T47D (cell line): ENCODE results near the gene MLLT6.

Experiments used
- DNase-seq, 2 experiments: peaks; one replicate each; pipeline versions ENCODE4 v3.0.0 to v3.0.0-alpha.2; 2011 to 2012; ENCODE audit warnings: low read depth in 1 of 2, low spot score in 1 of 2
- JUND ChIP-seq: IDR thresholded peaks from 2 replicates; pipeline ENCODE4 v1.6.1; 2012; ENCODE audit warnings: low read depth
- in situ Hi-C: cut with HindIII; loops from 2 replicates; pipeline ENCODE4 v1.10.0; 2016; ENCODE audit warnings: low sequenced_read_pairs, low pct_unique_long_range_greater_than_20kb

MLLT6 gene

DNA sequence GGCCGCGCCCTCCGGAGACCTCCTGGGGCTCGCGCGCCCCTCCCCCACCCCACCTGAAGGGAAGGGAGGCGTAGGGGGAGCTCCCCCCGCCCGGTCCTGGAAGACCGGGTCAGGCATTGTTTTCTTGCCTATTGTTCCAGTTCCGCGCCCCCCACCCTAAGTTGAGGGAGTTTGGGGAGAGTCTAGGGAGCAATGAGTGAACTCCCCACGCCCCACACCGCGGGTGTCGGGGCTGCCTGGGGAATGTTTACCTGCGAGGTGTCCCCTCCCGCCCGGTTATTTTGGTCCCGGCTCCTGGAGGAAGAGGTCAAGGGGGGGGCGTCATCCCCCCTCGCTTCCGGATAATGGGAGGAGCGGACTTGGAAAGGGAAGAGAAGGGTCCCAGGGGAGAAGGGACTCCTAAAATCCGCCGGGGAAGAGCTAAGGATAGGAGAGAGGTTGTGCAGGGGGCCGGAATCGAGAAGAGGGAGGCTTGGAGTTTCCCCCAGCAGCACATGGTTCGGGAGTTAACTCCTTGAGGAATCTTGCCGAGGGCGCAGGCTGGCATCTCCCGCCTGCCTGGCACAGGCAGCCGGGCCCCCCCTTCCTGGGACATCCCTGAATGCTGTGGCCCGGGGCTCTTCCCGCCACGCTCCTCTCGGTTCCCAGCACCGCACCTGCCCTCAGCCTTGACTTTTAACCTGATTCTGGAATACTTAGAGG is 881 bp downstream of the MLLT6 start:
- TF ChIP-seq JUND = no peak
- in situ Hi-C loops = no loop called here
- DNase-seq = peak; percentile 44 to 68

DNA sequence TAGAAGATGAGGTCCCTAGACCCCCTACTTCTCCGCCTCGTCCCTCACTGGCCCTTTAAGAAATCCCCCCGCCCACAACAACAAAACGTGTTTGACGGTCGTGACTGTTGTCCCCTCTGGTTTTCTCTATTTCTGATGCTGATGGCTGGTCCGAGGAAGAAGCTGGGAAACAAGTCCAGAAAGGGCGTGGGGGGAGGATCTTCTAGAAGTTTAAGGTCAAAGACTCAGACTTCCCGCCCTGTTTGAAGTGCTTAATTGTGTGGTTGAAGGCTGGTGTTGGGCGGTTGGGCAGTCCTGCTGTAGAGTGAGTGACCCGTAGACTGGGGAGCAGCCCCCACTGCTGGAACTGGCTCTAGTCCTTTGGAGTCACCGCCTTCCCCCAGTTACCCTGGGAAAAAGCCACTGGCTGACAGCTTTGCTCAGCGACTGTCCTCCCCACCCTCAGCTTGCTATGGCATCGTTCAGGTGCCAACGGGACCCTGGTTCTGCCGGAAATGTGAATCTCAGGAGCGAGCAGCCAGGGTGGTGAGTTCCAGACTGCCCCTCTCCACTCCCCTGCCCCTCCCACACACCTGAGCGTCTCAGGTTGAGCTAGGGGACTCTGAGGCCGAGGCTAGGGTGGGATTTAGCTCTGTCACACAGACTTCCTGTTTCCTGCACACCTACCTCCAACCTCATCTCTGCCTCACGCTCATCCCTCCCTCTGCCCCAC is 1.6 kb downstream of the MLLT6 start:
- TF ChIP-seq JUND = no peak
- DNase-seq = peak in 1 of 2 experiments; percentile 52
- in situ Hi-C loops = no loop called here

DNA sequence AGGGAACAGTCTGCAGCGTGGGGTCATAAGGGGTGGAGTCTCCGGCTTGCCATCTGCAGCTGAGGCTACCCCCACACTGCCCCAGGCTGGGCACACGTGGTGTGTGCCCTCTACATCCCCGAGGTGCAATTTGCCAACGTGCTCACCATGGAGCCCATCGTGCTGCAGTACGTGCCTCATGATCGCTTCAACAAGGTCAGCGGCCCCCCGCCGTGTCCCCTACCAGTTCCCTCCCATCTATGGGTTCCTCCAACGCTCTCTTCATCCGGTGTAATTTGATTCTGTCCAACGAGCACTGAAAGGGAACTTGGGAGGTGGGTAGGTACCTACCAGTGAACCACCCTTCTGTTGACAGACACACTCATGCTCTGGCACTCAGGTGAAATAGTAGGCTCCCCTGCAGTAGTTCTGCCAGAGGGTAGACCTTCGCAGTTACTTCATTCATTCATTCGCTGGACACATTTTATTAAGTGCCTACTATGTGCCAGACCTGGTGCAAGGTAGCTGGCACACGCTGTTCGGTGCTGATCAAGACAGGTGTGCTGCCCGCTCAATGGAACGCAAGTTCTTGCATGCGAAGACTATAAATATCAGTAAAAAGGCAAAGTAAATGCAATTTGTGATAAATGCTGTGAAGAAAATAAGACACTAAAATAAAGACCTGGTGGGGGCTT is 2.7 kb downstream of the MLLT6 start:
- DNase-seq = no peak
- no peak for TF ChIP-seq JUND
- in situ Hi-C loops = no loop called here

DNA sequence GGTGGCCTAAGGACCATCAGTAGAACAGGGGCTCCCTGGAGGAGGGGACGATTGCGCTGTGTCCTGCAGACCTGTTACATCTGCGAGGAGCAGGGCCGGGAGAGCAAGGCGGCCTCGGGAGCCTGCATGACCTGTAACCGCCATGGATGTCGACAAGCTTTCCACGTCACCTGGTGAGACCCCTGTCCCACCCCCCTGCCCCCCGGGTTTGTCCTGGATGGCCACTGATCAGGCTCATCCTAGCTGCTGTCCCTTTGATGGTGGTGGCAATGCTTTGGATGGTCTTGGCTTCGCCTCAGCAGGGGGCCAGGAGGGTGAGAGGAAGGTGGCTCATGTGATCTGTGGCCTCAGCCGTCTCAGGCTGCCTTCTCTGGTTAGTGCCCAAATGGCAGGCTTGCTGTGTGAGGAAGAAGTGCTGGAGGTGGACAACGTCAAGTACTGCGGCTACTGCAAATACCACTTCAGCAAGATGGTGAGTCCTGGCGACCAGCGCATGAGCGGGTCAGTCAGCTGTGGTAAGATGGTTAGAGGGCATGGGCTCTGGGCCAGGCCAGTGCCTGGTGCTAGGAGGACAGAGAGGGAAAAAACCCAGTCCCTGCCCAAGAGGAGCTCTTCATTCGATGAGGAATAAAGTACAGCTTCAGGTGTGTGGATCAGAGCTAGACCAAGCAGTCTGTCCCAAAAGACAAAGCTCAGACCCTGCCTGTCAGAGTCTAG is 4.2 kb downstream of the MLLT6 start:
- no peak for DNase-seq
- TF ChIP-seq JUND = no peak
- in situ Hi-C loops = no loop called here

DNA sequence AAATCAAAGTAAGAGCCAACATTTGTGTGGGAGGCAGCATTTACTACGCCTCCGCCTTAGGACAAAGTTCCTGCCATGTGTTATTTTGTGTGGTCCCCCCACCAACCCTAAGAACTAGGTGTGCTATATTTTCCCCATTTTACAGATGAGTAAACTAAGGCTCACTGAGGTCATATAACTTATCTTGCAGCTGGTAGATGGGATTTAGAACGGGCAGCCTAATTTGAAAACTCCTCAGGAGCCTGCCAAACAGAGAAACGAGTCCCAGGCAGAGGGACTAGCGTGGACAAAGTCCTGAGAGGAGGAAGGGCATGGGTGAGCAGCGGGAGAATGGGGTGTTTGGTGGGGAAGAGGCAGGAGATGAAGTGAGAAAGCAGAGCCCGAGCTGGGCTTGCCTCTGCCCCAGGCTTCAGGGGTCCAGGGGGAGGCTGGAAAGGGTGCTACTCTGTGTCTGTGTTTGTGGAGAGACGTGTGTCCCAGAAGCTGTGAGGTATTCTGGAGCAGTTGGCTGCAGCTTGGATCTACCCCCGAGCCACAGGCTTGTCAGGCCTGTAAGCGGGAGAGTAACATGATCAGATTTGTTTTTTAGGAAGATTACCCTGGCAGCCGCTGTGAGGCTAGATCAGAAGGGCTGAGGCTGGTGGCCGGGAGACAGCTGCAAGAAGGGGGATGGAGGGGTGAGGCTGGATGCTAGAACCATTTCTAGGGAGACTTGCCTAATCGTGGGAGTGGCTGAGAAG is 5.0 kb downstream of the MLLT6 start:
- in situ Hi-C loops = no loop called here
- no peak for TF ChIP-seq JUND
- DNase-seq = no peak

DNA sequence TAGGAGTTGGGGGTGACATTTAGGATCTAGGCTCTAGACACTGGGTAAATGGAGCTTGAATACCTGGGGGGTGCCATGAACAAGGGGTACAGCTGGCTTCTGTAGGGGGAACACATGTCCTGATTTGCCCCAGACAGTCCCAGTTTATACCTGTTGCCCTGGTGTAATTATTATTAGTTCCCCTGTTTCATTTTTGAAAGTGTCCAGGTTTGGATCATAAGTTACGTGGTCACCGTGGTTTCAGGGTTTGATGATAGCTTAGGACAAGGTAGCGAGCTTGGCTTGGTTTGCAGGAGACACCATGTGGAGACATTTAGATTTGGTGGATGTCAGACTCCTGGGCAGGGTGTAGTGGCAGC is 5.5 kb downstream of the MLLT6 start:
- in situ Hi-C loops = no loop called here
- TF ChIP-seq JUND = no peak
- DNase-seq = no peak

DNA sequence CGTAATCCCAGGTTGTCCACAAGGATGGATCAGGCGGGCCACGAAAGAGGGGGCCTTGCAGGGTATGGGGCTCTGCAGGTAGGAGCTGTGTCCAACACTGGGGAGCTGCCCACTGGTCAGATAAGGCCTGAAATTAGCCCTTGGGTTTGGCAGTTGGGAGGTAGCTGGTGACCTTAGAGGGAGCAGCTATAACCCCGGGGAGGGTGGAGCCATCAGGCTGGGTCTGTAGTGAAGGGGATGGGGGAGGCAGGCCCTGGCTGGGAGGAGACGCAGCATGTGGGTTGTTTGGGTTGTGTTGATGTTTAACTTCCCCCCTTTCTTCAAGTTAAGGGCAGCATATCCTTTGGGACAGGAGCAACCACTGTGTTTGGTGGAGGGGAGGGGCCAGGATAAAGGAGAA is 5.9 kb downstream of the MLLT6 start:
- in situ Hi-C loops = no loop called here
- DNase-seq = no peak
- TF ChIP-seq JUND = no peak

DNA sequence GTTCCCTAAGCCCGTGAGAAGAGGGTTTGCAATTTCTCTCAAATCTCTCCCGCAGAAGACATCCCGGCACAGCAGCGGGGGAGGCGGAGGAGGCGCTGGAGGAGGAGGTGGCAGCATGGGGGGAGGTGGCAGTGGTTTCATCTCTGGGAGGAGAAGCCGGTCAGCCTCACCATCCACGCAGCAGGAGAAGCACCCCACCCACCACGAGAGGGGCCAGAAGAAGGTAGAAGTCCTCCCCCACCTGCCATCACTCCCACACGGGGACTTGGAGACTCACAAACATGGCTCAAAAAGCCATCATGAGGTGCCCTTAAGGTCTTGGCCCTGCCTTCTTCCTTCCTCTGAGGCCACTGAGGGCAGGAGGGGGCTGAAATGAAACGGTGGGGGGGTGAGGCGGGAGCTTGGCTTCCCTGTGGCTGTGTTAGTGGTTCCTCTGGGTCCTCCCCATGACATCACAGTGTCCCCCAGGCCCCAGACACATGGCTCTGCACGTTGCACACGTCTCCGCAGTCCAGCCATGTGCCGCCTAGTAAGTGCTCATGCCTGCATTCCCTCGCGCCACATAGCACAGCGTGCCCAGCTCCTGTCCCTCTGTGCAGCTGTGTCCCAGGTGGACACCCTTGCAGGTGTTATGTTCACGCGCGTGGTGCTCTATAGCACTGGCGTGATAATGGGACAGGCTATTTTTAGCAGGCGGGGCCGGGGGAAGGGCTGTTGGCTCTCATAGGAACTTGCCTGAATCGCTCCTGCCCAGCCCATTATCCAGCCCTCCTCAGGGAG is 6.9 kb downstream of the MLLT6 start:
- in situ Hi-C loops = no loop called here
- no peak for DNase-seq
- no peak for TF ChIP-seq JUND

DNA sequence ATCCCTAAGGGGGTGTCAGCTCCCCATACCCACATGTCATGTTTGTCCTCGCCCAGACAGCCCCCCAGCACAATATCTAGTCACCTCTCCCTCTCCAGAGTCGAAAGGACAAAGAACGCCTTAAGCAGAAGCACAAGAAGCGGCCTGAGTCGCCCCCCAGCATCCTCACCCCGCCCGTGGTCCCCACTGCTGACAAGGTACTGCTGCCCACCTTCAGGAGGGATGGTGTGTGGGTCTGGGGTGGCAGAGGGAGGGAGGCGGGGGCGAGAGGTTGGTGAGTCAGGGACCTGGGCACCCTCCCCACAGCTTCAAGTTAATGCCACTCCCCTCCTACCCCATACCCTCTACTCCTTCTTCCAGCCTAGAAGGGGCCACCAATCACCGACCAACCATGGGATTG is 7.5 kb downstream of the MLLT6 start:
- no peak for TF ChIP-seq JUND

DNA sequence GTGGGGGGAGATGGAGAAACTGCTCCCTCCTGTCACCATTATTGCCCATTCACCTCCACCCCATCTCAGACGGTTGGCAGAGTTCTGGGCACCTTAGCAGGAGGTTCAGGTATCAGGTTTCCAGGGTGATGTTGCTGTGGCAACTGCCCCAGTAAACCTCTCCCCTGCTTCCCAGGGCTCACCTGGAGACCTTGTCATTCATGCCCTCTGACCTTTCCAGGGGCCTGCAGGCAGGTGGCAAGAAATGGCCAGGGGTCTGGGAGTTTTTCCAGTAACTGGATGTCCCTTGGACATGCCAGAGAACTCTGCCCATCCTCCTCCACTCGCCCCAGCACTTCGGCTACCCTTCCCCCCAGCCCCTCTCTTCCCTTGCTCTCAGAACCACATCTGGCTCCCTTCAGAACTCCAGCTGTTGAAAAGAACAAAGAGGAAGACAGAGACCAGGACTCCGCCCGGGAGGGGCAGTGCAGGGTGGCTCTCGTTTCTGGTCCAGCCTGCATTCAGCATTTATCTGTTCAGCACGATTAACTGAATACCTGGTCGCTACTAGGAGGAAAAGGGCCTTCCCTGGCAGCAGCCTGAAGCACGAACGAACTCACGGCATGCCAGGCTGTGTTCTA is 8.5 kb downstream of the MLLT6 start:
- no peak for DNase-seq
- in situ Hi-C loops = no loop called here
- no peak for TF ChIP-seq JUND

More for the DNA sequence above, 7.5 kb downstream of the MLLT6 start:
- DNase-seq = no peak
- in situ Hi-C loops = no loop called here
